HepG2 (cell line): Measurements from ENCODE around the gene BEST2. TPM values are rescaled to one million over a fixed set of nuclear protein-coding genes. Genes with fewer than 3 reads are reported as not detected.
A peak's percentile ranks its signal among the peaks of the same experiment; 100 is the strongest.

Source experiments
- CERS6 ChIP-seq: sonication (generic); formaldehyde crosslinking; IDR thresholded peaks from 2 replicates; pipeline ENCODE4 v1.5.0; 2020; ENCODE audit warnings: missing genetic modification reagents
- DBP ChIP-seq: sonication (generic); formaldehyde crosslinking; IDR thresholded peaks from 2 replicates; pipeline ENCODE4 v1.4.0; 2020; ENCODE audit warnings: missing genetic modification reagents; ENCODE audit errors: not compliant biosample characterization
- ELF3 ChIP-seq: IDR thresholded peaks from 2 replicates; pipeline ENCODE4 v1.6.1; 2016; ENCODE audit warnings: missing genetic modification reagents, missing compliant biosample characterization
- GFI1 ChIP-seq: sonication (generic); formaldehyde crosslinking; IDR thresholded peaks from 2 replicates; pipeline ENCODE4 v1.5.0; 2020; ENCODE audit warnings: missing genetic modification reagents, mild to moderate bottlenecking, borderline replicate concordance
- HNRNPLL ChIP-seq: fragments of 200-400 bp; formaldehyde crosslinking; IDR thresholded peaks from 2 replicates; pipeline ENCODE4 v1.6.1; 2017; ENCODE audit warnings: mild to moderate bottlenecking, low read depth, low read length; ENCODE audit not compliant: poor library complexity, severe bottlenecking
- ISL2 ChIP-seq: sonication (generic); formaldehyde crosslinking; IDR thresholded peaks from 2 replicates; pipeline ENCODE4 v1.5.0; 2020; ENCODE audit warnings: missing genetic modification reagents
- NFE2 ChIP-seq: sonication (generic); formaldehyde crosslinking; IDR thresholded peaks from 2 replicates; pipeline ENCODE4 v1.4.0; 2020; ENCODE audit warnings: missing genetic modification reagents
- SNAPC4 ChIP-seq: sonication (generic); formaldehyde crosslinking; IDR thresholded peaks from 2 replicates; pipeline ENCODE4 v1.4.0; 2020; ENCODE audit warnings: mild to moderate bottlenecking, missing genetic modification reagents
- THAP9 ChIP-seq: sonication (generic); formaldehyde crosslinking; IDR thresholded peaks from 2 replicates; pipeline ENCODE4; 2020; ENCODE audit warnings: missing genetic modification reagents, mild to moderate bottlenecking, borderline replicate concordance
- USF2 ChIP-seq, 2 experiments: sonication (generic) in 1 of 2; formaldehyde crosslinking in 1 of 2; IDR thresholded peaks; 2 replicates each; pipeline versions ENCODE4 v1.5.1 to v1.6.1; 2011 to 2020; ENCODE audit warnings: borderline replicate concordance in 1 of 2, low read depth in 1 of 2, low read length in 1 of 2, mild to moderate bottlenecking in 1 of 2, missing genetic modification reagents in 1 of 2, moderate library complexity in 1 of 2
- ZNF747 ChIP-seq: sonication (generic); formaldehyde crosslinking; IDR thresholded peaks from 2 replicates; pipeline ENCODE4 v1.8.1; 2023; ENCODE audit warnings: missing genetic modification reagents, mild to moderate bottlenecking, borderline replicate concordance
- polyA plus RNA-seq, 8 experiments: library from polyadenylated mRNA; depleted of rRNA in 3 of 8; stranded (reverse) in 7 of 8; unstranded in 1 of 8; fragments of >200 nt; fragmentation: Illumina TruSeq in 4 of 8; extraction: Trizol in 4 of 8; gene quantifications; 2 replicates each; pipeline versions ENCODE4 v1.2.1 to v1.2.3, GENCODE V29; 2011 to 2016; ENCODE audit warnings: low read depth in 4 of 8, missing spikeins in 1 of 8, mixed read lengths in 1 of 8; ENCODE audit not compliant: insufficient read depth in 1 of 8
- total RNA-seq, 5 experiments: library from RNA; depleted of rRNA; stranded (reverse); fragments of >200 nt; fragmentation: Illumina TruSeq; extraction: Trizol; gene quantifications; 2 replicates each; pipeline ENCODE4 v1.2.3, GENCODE V29; 2016; ENCODE audit warnings: low read depth in 1 of 5

The BEST2 gene
- total and polyA plus RNA-seq, 2 of the 13 experiments (the other 11 are each of a cell fraction or from before 2014, with no cell fraction given): not detected

- TF ChIP-seq THAP9 (0 out of 2 replicates have a peak, but pooled peaks have one; percentile 18), GFI1 (no peak), CERS6 (CRISPR knock-in tag) (no peak), DBP (CRISPR knock-in tag) (no peak), ELF3 (CRISPR knock-in tag) (no peak), HNRNPLL (peak; percentile 9), NFE2 (CRISPR knock-in tag) (no peak), USF2 (IDR thresholded peaks at IDR 0.05; ENCODE audit: low read depth, low read length) (peak; percentile 86), USF2 (CRISPR knock-in tag; IDR thresholded peaks at IDR 0.05; ENCODE audit: borderline replicate concordance) (peak; percentile 91; the same call in 1 of the 2 replicates), ISL2 (no peak), ZNF747 (CRISPR knock-in tag) (peak; percentile 35; the same call in 1 of the 2 replicates), SNAPC4 (CRISPR knock-in tag) (peak; percentile 35; the same call in 1 of the 2 replicates)
Measured at GRCh38 chr19:12774588-12775555, 23.3 kb downstream of the BEST2 start, which contains the start of gene HOOK2 (continued).
